T-helper 1 cell (primary cell): ENCODE data around the gene PRELID3B.
A peak's percentile ranks its signal among the peaks of the same experiment; 100 is the strongest.

Source experiments
- DNase-seq, 5 donors: peaks; one replicate each; pipeline ENCODE4 v3.0.0-alpha.2; 2012 to 2020
- total RNA-seq, 4 donors: gene quantifications; one replicate each; lab custom pipeline; 2026; lab: John Stamatoyannopoulos, UW

Gene PRELID3B
- total RNA-seq, result 56.1 to 118 (median 67.1) reads per million in 4 donors

GRCh38 chr20:59042151-59042795, at the start of gene PRELID3B:
Gene PRELID3B, minus strand, starts transcription at chr20:59042786. Its CDS starts 56 bp downstream, at chr20:59042730.
- peak in 2 of 5 donors; percentile 17 to 22 for DNase-seq

- peak; percentile 62 to 85 (median 72) for DNase-seq
These were observed 45.3 kb upstream of the PRELID3B start for GRCh38 chr20:59087829-59088433.

GRCh38 chr20:59086923-59087322, 44.3 kb upstream of the PRELID3B start:
- DNase-seq, result no peak

- no peak for DNase-seq
These were observed 41.7 kb upstream of the PRELID3B start for GRCh38 chr20:59084041-59084850.

- DNase-seq, result no peak
These were observed 40.4 kb upstream of the PRELID3B start for GRCh38 chr20:59082981-59083380.

GRCh38 chr20:59082077-59082740, 39.6 kb upstream of the PRELID3B start:
- no peak for DNase-seq

- no peak for DNase-seq
These were observed 38.5 kb upstream of the PRELID3B start for GRCh38 chr20:59081036-59081435.

- no peak for DNase-seq
These were observed 35.6 kb upstream of the PRELID3B start for GRCh38 chr20:59078231-59078630.

- no peak for DNase-seq
These were observed 35.1 kb upstream of the PRELID3B start for GRCh38 chr20:59077705-59078104.

- peak in 1 of 5 donors; percentile 9 for DNase-seq
These were observed 33.4 kb upstream of the PRELID3B start for GRCh38 chr20:59075934-59076508.

- peak in 1 of 5 donors; percentile 42 for DNase-seq
These were observed 31.9 kb upstream of the PRELID3B start for GRCh38 chr20:59074456-59074855.

- no peak for DNase-seq
These were observed 31.0 kb upstream of the PRELID3B start for GRCh38 chr20:59073582-59073981.

GRCh38 chr20:59071216-59071615, 28.6 kb upstream of the PRELID3B start:
- DNase-seq, result no peak

GRCh38 chr20:59069026-59069425, 26.4 kb upstream of the PRELID3B start:
- DNase-seq, result no peak

- DNase-seq, result no peak
These were observed 25.9 kb upstream of the PRELID3B start for GRCh38 chr20:59068534-59068933.

- no peak for DNase-seq
These were observed 21.7 kb upstream of the PRELID3B start for GRCh38 chr20:59064214-59064722.

GRCh38 chr20:59063358-59064213, 21.0 kb upstream of the PRELID3B start:
- no peak for DNase-seq

- no peak for DNase-seq
These were observed 19.5 kb upstream of the PRELID3B start for GRCh38 chr20:59062081-59062480.

- no peak for DNase-seq
These were observed 12.7 kb upstream of the PRELID3B start for GRCh38 chr20:59055302-59055701.

- DNase-seq, result no peak
These were observed 9.1 kb upstream of the PRELID3B start for GRCh38 chr20:59051666-59052185.

- DNase-seq, result no peak
These were observed 7.9 kb upstream of the PRELID3B start for GRCh38 chr20:59050437-59050836.
